ENCODE measurements around the gene TAPBP. TPM values are rescaled to one million over a fixed set of nuclear protein-coding genes. Genes with fewer than 3 reads are reported as not detected.
A peak's percentile ranks its signal among the peaks of the same experiment; 100 is the strongest.

The TAPBP gene
- total and polyA plus RNA-seq, 9 of the 15 experiments (the other 6 are each of a cell fraction or from before 2014, with no cell fraction given), result 5.6 to 74.0 (median 22.3) TPM

DNA sequence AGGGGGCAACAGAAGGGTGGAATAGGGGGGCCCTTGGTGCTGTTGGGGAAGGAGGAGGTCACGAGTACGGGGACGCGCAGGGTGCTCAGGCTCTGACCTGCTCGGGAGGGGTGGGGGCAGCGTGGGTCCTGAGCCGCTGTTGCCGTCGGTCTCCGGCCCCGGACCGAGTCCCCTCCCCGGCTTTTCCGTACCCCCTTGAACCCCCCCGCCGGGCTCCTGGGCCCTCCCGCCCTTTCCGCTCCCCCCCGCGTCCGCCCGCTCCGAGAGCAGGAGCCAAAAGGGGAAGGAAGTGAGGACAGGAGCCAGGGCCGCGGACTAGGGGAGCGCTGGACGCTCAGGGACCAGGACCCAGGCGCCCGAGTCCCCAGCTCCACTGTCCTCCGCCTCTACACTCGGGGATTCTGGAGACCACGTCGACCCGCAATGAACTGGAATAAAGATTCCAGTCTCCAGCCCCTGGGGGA lies 15.1 kb downstream of the TAPBP start, which contains the start of gene RGL2 (continued):
- TF ChIP-seq HCFC1 (IDR thresholded peaks at IDR 0.05; ENCODE audit: low read depth, low read length) (no peak), CBX2 (IDR thresholded peaks at IDR 0.05; ENCODE audit: insufficient read depth, low read length, poor library complexity, severe bottlenecking) (no peak), TEAD1 (CRISPR knock-in tag; IDR thresholded peaks at IDR 0.05) (no peak; a peak in 1 of 4 replicates), ERF (CRISPR knock-in tag; IDR thresholded peaks at IDR 0.05) (peak; percentile 92), STAT5A (IDR thresholded peaks at IDR 0.05; ENCODE audit: borderline replicate concordance, low read length) (no peak), COPS2 (conservative IDR thresholded peaks at IDR 0.05) (no peak), TCFL5 (CRISPR knock-in tag; conservative IDR thresholded peaks at IDR 0.05) (no peak), ZZZ3 (IDR thresholded peaks at IDR 0.05) (no peak), POLR2B (IDR thresholded peaks at IDR 0.05; ENCODE audit: low read depth, partially characterized antibody) (no peak), RHOXF2B (CRISPR knock-in tag; conservative IDR thresholded peaks at IDR 0.05) (no peak), ZNF507 (tag; conservative IDR thresholded peaks at IDR 0.05) (no peak), FIP1L1 (IDR thresholded peaks at IDR 0.05; ENCODE audit: low read depth, low read length, poor library complexity, severe bottlenecking) (no peak), CBX8 (IDR thresholded peaks at IDR 0.05; ENCODE audit: borderline replicate concordance, extremely low read depth, low read depth, low read length, poor library complexity, severe bottlenecking) (no peak), PTBP1 (IDR thresholded peaks at IDR 0.05; ENCODE audit: low read depth, low read length) (no peak), NR4A1 (CRISPR knock-in tag; IDR thresholded peaks at IDR 0.05) (no peak), NR4A1 (tag; IDR thresholded peaks at IDR 0.05) (no peak), KDM2B (CRISPR knock-in tag; IDR thresholded peaks at IDR 0.05) (0 out of 2 replicates have a peak, but pooled peaks have one; percentile 31), SETDB1 (IDR thresholded peaks at IDR 0.05; ENCODE audit: low read length) (no peak), NCOA4 (IDR thresholded peaks at IDR 0.05; ENCODE audit: partially characterized antibody) (no peak), ZC3H8 (IDR thresholded peaks at IDR 0.05) (no peak), HOXB6 (CRISPR knock-in tag; IDR thresholded peaks at IDR 0.05; ENCODE audit: borderline replicate concordance) (no peak), MTF1 (CRISPR knock-in tag; IDR thresholded peaks at IDR 0.05; ENCODE audit: borderline replicate concordance) (peak; percentile 45; the same call in 1 of the 2 replicates), NFATC3 (IDR thresholded peaks at IDR 0.05) (no peak), ZNF717 (CRISPR knock-in tag; IDR thresholded peaks at IDR 0.05) (no peak)
- TF ChIP-seq, protein P1, sequence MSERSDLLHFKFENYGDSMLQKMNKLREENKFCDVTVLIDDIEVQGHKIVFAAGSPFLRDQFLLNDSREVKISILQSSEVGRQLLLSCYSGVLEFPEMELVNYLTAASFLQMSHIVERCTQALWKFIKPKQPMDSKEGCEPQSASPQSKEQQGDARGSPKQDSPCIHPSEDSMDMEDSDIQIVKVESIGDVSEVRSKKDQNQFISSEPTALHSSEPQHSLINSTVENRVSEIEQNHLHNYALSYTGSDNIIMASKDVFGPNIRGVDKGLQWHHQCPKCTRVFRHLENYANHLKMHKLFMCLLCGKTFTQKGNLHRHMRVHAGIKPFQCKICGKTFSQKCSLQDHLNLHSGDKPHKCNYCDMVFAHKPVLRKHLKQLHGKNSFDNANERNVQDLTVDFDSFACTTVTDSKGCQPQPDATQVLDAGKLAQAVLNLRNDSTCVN (CRISPR knock-in tag; IDR thresholded peaks at IDR 0.05), result peak; percentile 86
- TF ChIP-seq, protein P2, sequence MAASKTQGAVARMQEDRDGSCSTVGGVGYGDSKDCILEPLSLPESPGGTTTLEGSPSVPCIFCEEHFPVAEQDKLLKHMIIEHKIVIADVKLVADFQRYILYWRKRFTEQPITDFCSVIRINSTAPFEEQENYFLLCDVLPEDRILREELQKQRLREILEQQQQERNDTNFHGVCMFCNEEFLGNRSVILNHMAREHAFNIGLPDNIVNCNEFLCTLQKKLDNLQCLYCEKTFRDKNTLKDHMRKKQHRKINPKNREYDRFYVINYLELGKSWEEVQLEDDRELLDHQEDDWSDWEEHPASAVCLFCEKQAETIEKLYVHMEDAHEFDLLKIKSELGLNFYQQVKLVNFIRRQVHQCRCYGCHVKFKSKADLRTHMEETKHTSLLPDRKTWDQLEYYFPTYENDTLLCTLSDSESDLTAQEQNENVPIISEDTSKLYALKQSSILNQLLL (CRISPR knock-in tag; IDR thresholded peaks at IDR 0.05; ENCODE audit: borderline replicate concordance), result no peak
- TF ChIP-seq, protein P3, sequence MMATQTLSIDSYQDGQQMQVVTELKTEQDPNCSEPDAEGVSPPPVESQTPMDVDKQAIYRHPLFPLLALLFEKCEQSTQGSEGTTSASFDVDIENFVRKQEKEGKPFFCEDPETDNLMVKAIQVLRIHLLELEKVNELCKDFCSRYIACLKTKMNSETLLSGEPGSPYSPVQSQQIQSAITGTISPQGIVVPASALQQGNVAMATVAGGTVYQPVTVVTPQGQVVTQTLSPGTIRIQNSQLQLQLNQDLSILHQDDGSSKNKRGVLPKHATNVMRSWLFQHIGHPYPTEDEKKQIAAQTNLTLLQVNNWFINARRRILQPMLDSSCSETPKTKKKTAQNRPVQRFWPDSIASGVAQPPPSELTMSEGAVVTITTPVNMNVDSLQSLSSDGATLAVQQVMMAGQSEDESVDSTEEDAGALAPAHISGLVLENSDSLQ (IDR thresholded peaks at IDR 0.05), result no peak
- TF ChIP-seq, protein P4, sequence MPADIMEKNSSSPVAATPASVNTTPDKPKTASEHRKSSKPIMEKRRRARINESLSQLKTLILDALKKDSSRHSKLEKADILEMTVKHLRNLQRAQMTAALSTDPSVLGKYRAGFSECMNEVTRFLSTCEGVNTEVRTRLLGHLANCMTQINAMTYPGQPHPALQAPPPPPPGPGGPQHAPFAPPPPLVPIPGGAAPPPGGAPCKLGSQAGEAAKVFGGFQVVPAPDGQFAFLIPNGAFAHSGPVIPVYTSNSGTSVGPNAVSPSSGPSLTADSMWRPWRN (IDR thresholded peaks at IDR 0.05; ENCODE audit: low read depth), result no peak

All from K562 (cell line).